GM18505 (cell line): ENCODE measurements around the gene CFAP45.

Source experiments
- ATAC-seq: cut with Tn5 transposase; IDR thresholded peaks from one replicate; pipeline ENCODE4 v1.9.1; 2021; ENCODE audit not compliant: unreplicated experiment
- POLR2A ChIP-seq: IDR thresholded peaks from 4 replicates; pipeline ENCODE4 v1.6.1; 2011; ENCODE audit warnings: borderline replicate concordance; ENCODE audit not compliant: insufficient read depth, insufficient read length; ENCODE audit errors: extremely low read depth

Gene CFAP45

GRCh38 chr1:159843459-159843858 lies 56.5 kb downstream of the CFAP45 start:
- TF ChIP-seq POLR2A: no peak
- ATAC-seq: no peak

- ATAC-seq: no peak
- TF ChIP-seq POLR2A: no peak
Observed at GRCh38 chr1:159841749-159842148, 58.2 kb downstream of the CFAP45 start.

- no peak for TF ChIP-seq POLR2A
Observed at GRCh38 chr1:159839116-159839849, 60.7 kb downstream of the CFAP45 start.

GRCh38 chr1:159838715-159839114 lies 61.2 kb downstream of the CFAP45 start:
- peak; percentile 80 for ATAC-seq
- TF ChIP-seq POLR2A: no peak

More at GRCh38 chr1:159839116-159839849, 60.7 kb downstream of the CFAP45 start:
- peak; percentile 44 for ATAC-seq

- TF ChIP-seq POLR2A: no peak
- ATAC-seq: no peak
Observed at GRCh38 chr1:159835862-159836525, 64.0 kb downstream of the CFAP45 start.

- ATAC-seq: no peak
- TF ChIP-seq POLR2A: no peak
Observed at GRCh38 chr1:159835356-159835755, 64.6 kb downstream of the CFAP45 start.

GRCh38 chr1:159832309-159832708 lies 67.7 kb downstream of the CFAP45 start:
- no peak for TF ChIP-seq POLR2A
- ATAC-seq: no peak

GRCh38 chr1:159831412-159832141 lies 68.4 kb downstream of the CFAP45 start:
- ATAC-seq: no peak
- no peak for TF ChIP-seq POLR2A

GRCh38 chr1:159830722-159831121 lies 69.2 kb downstream of the CFAP45 start:
- no peak for TF ChIP-seq POLR2A
- no peak for ATAC-seq

GRCh38 chr1:159829822-159830465 lies 70.0 kb downstream of the CFAP45 start:
- ATAC-seq: no peak
- no peak for TF ChIP-seq POLR2A

GRCh38 chr1:159829273-159829634 lies 70.7 kb downstream of the CFAP45 start:
- ATAC-seq: peak; percentile 91
- TF ChIP-seq POLR2A: no peak

GRCh38 chr1:159828581-159829272 lies 71.2 kb downstream of the CFAP45 start:
- ATAC-seq: no peak
- no peak for TF ChIP-seq POLR2A

- ATAC-seq: no peak
- no peak for TF ChIP-seq POLR2A
Observed at GRCh38 chr1:159828176-159828575, 71.8 kb downstream of the CFAP45 start.
